HT1080 (cell line): Measurements from ENCODE around the gene IDNK. TPM values are rescaled to one million over a fixed set of nuclear protein-coding genes. Genes with fewer than 3 reads are reported as not detected.

Experiments used
- DNase-seq: peaks from one replicate; pipeline ENCODE4 v3.0.0-alpha.2; 2015; ENCODE audit warnings: low read depth
- small RNA-seq: library from RNA; depleted of rRNA; stranded (forward); fragments of <200 nt; gene quantifications from one replicate; pipeline ENCODE3, GENCODE V24; 2014
- total RNA-seq: library from RNA; depleted of rRNA; stranded (reverse); fragments of >200 nt; shearing (Covaris generic); gene quantifications from 2 replicates; pipeline ENCODE4 v1.2.3, GENCODE V29; 2014; rRNA removed

IDNK gene
- total RNA-seq, 1 experiment from 2014 or later = 2.2 TPM

DNA sequence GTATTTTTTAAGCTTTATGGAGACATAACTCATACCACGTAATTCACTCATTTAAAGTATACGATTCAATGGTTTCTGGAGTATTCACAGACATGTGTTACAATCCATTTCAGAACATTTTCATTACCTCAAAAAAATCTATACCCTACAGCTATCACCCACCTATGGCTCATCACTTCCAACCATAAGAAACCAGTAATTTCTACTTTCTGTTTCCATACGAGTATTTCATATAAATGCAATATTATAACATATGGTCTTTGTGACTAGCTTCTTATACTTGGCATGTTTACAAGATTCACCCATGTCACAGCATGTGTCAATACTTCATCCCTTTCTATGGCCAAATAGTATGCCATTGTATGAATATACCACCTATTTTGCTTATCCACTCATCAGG lies 66.0 kb downstream of the IDNK start:
- no peak for DNase-seq

DNA sequence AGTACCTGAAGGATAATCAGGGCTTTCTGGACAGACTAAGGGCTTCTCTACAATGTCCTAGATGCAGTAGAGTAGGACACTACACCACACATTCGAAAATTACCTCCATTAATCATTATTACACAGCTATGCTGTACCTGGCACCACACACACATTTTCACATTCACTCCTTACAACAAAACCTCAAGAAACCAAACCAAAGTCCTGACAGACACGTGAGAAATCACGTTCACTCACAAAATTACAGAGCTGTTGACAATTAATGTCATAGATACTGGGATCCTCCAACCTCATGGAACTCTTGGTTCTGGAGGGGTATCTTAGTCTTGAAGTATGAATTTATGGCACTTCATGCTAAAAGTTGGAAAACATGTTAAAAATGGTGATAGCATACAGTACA lies 68.5 kb downstream of the IDNK start:
- DNase-seq = no peak

Small RNA genes lying within 50 kb of the gene (small RNA-seq; reads per million reads assigned to genes)
- gene RNU4-15P = not detected

Other genes with a start within 250 kb of the IDNK start
- 5.7 and 6.6 TPM in 2 replicates for gene FRMD3, start 84.7 kb upstream of the IDNK start, total RNA-seq
- gene UBQLN1, start 84.8 kb downstream of the IDNK start, total RNA-seq = 133 and 173 TPM in 2 replicates
- gene GKAP1, start 194.6 kb downstream of the IDNK start, total RNA-seq = 1.9 and 2.0 TPM in 2 replicates